IPS-18c (cell line): Measurements from ENCODE around the gene CLIP2.

ENCODE experiments used
- H3K4me3 ChIP-seq: 2 replicates; pipeline ENCODE4 v1.7.0; 2013; ENCODE audit warnings: low read depth, mild to moderate bottlenecking, low read length, moderate library complexity; ENCODE audit not compliant: insufficient read depth
- H3K9me3 ChIP-seq: one replicate; pipeline ENCODE4 v1.6.1; 2013; ENCODE audit warnings: mild to moderate bottlenecking, low read length, moderate library complexity; ENCODE audit not compliant: control insufficient read depth, insufficient read depth

CLIP2 gene

GRCh38 chr7:74454021-74454924, 165.1 kb downstream of the CLIP2 start:
- Histone ChIP-seq H3K4me3 (peak overlapping the region; percentile 67), H3K9me3 (no peaks in the 10 kb centered on the region)

GRCh38 chr7:74454925-74455288, 165.7 kb downstream of the CLIP2 start:
- H3K4me3 ChIP-seq = peak overlapping the region; percentile 67

GRCh38 chr7:74455291-74455804, 166.1 kb downstream of the CLIP2 start:
- 0 out of 2 replicates have a peak overlapping the region, but pooled peaks have one; percentile 67 for H3K4me3 ChIP-seq
- no peaks in the 10 kb centered on the region for H3K9me3 ChIP-seq

More at GRCh38 chr7:74454925-74455288, 165.7 kb downstream of the CLIP2 start:
- no peaks in the 10 kb centered on the region for H3K9me3 ChIP-seq
